Urinary bladder (tissue), 4 donors: Measurements from ENCODE around the gene LCE2A. TPM values are rescaled to one million over a fixed set of nuclear protein-coding genes. Genes with fewer than 3 reads are reported as not detected.
A peak's percentile ranks its signal among the peaks of the same experiment; 100 is the strongest.

Experiments
- DNase-seq: peaks from one replicate; pipeline ENCODE4 v3.0.0-alpha.2; 2015; ENCODE audit errors: extremely low spot score
- H3K27ac ChIP-seq: one replicate; pipeline ENCODE4 v1.5.1; 2013; ENCODE audit warnings: low read depth, mild to moderate bottlenecking, moderate library complexity
- H3K36me3 ChIP-seq: one replicate; pipeline ENCODE4 v1.6.1; 2013; ENCODE audit warnings: mild to moderate bottlenecking, moderate library complexity; ENCODE audit not compliant: insufficient read depth
- H3K4me1 ChIP-seq: one replicate; pipeline ENCODE4 v1.6.1; 2013; ENCODE audit warnings: mild to moderate bottlenecking, moderate library complexity; ENCODE audit not compliant: insufficient read depth
- H3K4me3 ChIP-seq: one replicate; pipeline ENCODE4 v1.5.1; 2013; ENCODE audit warnings: low read depth, low read length
- WGBS: extraction: QIAGEN DNeasy Blood & Tissue Kit; methylation state at CpG from one replicate; pipeline ENCODE4 v1.1.7; 2013; 5-methylcytosine and 5-hydroxymethylcytosine counted together
- polyA plus RNA-seq: library from polyadenylated mRNA; stranded (reverse); fragments of 200-250 nt; gene quantifications from one replicate; pipeline ENCODE4 v1.2.3, GENCODE V29; 2013
- total RNA-seq: library from RNA; depleted of rRNA; stranded (reverse); fragments of >200 nt; gene quantifications from one replicate; pipeline ENCODE4 v1.2.3, GENCODE V29; 2014
- donor health status: healthy with polysubstance abuse.
- donor health status: healthy.

Gene LCE2A
- total and polyA plus RNA-seq, 2 donors = not detected

- 77% methylated on average over 4 of the region's 4 CpGs for WGBS
- DNase-seq = no peak
- Histone ChIP-seq H3K27ac (no peak overlapping the region), H3K4me1 (no peaks in the 10 kb centered on the region), H3K36me3 (no peaks in the 10 kb centered on the region), H3K4me3 (no peak overlapping the region)
These were observed 1.6 kb downstream of the LCE2A start for GRCh38 chr1:152699746-152700145.

GRCh38 chr1:152707860-152708259 lies 9.7 kb downstream of the LCE2A start, which contains the start of gene LCE4A:
LCE4A (plus strand) TSS chr1:152708160; CDS start chr1:152709076, 916 bp downstream.
- no peak for DNase-seq
- no peaks in the 10 kb centered on the region for H3K4me1 ChIP-seq
- no peak within 1 kb of the TSS for H3K4me3 ChIP-seq
- H3K27ac ChIP-seq = no peak within 1 kb of the TSS
- WGBS = 77% methylated on average over 2 of the region's 2 CpGs
- no peaks in the 10 kb centered on the region for H3K36me3 ChIP-seq

- no peaks in the 10 kb centered on the region for H3K4me1 ChIP-seq
- DNase-seq = no peak
These were observed 20.1 kb downstream of the LCE2A start for GRCh38 chr1:152718238-152718637.

GRCh38 chr1:152725261-152725660 lies 27.1 kb downstream of the LCE2A start:
- H3K27ac ChIP-seq = no peak overlapping the region

More at GRCh38 chr1:152718238-152718637, 20.1 kb downstream of the LCE2A start:
- no peak overlapping the region for H3K27ac ChIP-seq
- no peak overlapping the region for H3K4me3 ChIP-seq
- no peaks in the 10 kb centered on the region for H3K36me3 ChIP-seq

GRCh38 chr1:152728986-152729385 lies 30.8 kb downstream of the LCE2A start:
- no peak for DNase-seq
- 71% methylated on average over 1 of the region's 1 CpG for whole genome bisulfite sequencing
- Histone ChIP-seq H3K4me3 (no peak overlapping the region), H3K36me3 (no peaks in the 10 kb centered on the region), H3K4me1 (no peaks in the 10 kb centered on the region), H3K27ac (no peak overlapping the region)

More at GRCh38 chr1:152725261-152725660, 27.1 kb downstream of the LCE2A start:
- Histone ChIP-seq H3K4me1 (no peaks in the 10 kb centered on the region), H3K36me3 (no peaks in the 10 kb centered on the region), H3K4me3 (no peak overlapping the region)
- no peak for DNase-seq

GRCh38 chr1:152735648-152736047 lies 37.5 kb downstream of the LCE2A start:
- Histone ChIP-seq H3K36me3 (no peaks in the 10 kb centered on the region), H3K27ac (no peak overlapping the region), H3K4me1 (no peaks in the 10 kb centered on the region), H3K4me3 (no peak overlapping the region)
- DNase-seq = no peak
- 19% methylated on average over 1 of the region's 1 CpG for WGBS

- Histone ChIP-seq H3K4me1 (no peaks in the 10 kb centered on the region), H3K36me3 (no peaks in the 10 kb centered on the region), H3K4me3 (no peak overlapping the region), H3K27ac (no peak overlapping the region)
- WGBS = 76% methylated on average over 5 of the region's 5 CpGs
- no peak for DNase-seq
These were observed 39.9 kb downstream of the LCE2A start for GRCh38 chr1:152737997-152738396.

- H3K4me3 ChIP-seq = no peak overlapping the region
- DNase-seq = no peak
- no peaks in the 10 kb centered on the region for H3K4me1 ChIP-seq
- H3K36me3 ChIP-seq = no peaks in the 10 kb centered on the region
- H3K27ac ChIP-seq = no peak overlapping the region
- 80% methylated on average over 3 of the region's 3 CpGs for WGBS
These were observed 41.7 kb downstream of the LCE2A start for GRCh38 chr1:152739841-152740240.

GRCh38 chr1:152741656-152742055 lies 43.5 kb downstream of the LCE2A start:
- H3K27ac ChIP-seq = no peak overlapping the region
- no peak overlapping the region for H3K4me3 ChIP-seq
- H3K4me1 ChIP-seq = no peaks in the 10 kb centered on the region
- no peaks in the 10 kb centered on the region for H3K36me3 ChIP-seq
- DNase-seq = no peak

GRCh38 chr1:152743371-152744145 lies 45.4 kb downstream of the LCE2A start:
- H3K4me1 ChIP-seq = no peaks in the 10 kb centered on the region
- H3K4me3 ChIP-seq = no peak overlapping the region
- H3K27ac ChIP-seq = no peak overlapping the region
- 74% methylated on average over 2 of the region's 2 CpGs for WGBS
- no peak for DNase-seq
- H3K36me3 ChIP-seq = no peaks in the 10 kb centered on the region

GRCh38 chr1:152745289-152745704 lies 47.2 kb downstream of the LCE2A start:
- Histone ChIP-seq H3K4me1 (no peaks in the 10 kb centered on the region), H3K36me3 (no peaks in the 10 kb centered on the region), H3K4me3 (no peak overlapping the region), H3K27ac (no peak overlapping the region)
- DNase-seq = no peak
- 50% methylated on average over 4 of the region's 4 CpGs for WGBS

GRCh38 chr1:152745765-152746444 lies 47.8 kb downstream of the LCE2A start:
- Histone ChIP-seq H3K4me1 (no peaks in the 10 kb centered on the region), H3K27ac (no peak overlapping the region), H3K36me3 (no peaks in the 10 kb centered on the region), H3K4me3 (no peak overlapping the region)
- WGBS = 85% methylated on average over 6 of the region's 6 CpGs
- DNase-seq = no peak

- H3K4me1 ChIP-seq = no peaks in the 10 kb centered on the region
- no peak overlapping the region for H3K4me3 ChIP-seq
- no peaks in the 10 kb centered on the region for H3K36me3 ChIP-seq
- DNase-seq = no peak
- peak overlapping the region; percentile 30 for H3K27ac ChIP-seq
- WGBS = 50% methylated on average over 1 of the region's 1 CpG
These were observed 49.7 kb downstream of the LCE2A start for GRCh38 chr1:152747831-152748230.
